ENCODE results near the gene PTPRT. TPM values are rescaled to one million over a fixed set of nuclear protein-coding genes. Genes with fewer than 3 reads are reported as not detected.

PTPRT gene
- total RNA-seq, 1 experiment from 2014 or later, result 0.13 TPM

- no CpG with 5 or more reads among the region's 7 CpGs for WGBS (ENCODE audit: extremely low coverage, insufficient read length, low lambda C conversion rate)
- Histone ChIP-seq H3K79me1 (ENCODE audit: insufficient read depth, low read depth, low read length, poor library complexity, severe bottlenecking) (no peaks in the 10 kb centered on the region), H3K9ac (ENCODE audit: extremely low read depth, insufficient read length, low read length) (no peak overlapping the region), H3K14ac (ENCODE audit: insufficient read depth, low read length) (no peak overlapping the region), H4K20me1 (ENCODE audit: control insufficient read depth, insufficient read depth, insufficient read length) (no peaks in the 10 kb centered on the region), H2BK120ac (ENCODE audit: low read depth, low read length, poor library complexity, severe bottlenecking) (no peak overlapping the region), H2AFZ (ENCODE audit: low read length) (no peak overlapping the region), H3K9me3 (ENCODE audit: control insufficient read depth, low read depth, low read length) (no peaks in the 10 kb centered on the region), H3K56ac (ENCODE audit: insufficient read length, low read depth, low read length) (no peak overlapping the region), H3K4me1 (ENCODE audit: insufficient read depth, low read length) (no peaks in the 10 kb centered on the region), H3K27me3 (ENCODE audit: insufficient read depth, low read length) (no peaks in the 10 kb centered on the region), H2BK20ac (ENCODE audit: low read depth, low read length, poor library complexity, severe bottlenecking) (no peak overlapping the region), H3K18ac (ENCODE audit: insufficient read length, low read depth, low read length) (no peak overlapping the region), H3K4ac (ENCODE audit: low read depth, low read length) (no peak overlapping the region), H2BK12ac (ENCODE audit: insufficient read length, low read depth, low read length) (no peak overlapping the region), H3K27ac (ENCODE audit: insufficient read length, low read depth, low read length) (no peak overlapping the region), H3K23me2 (ENCODE audit: insufficient read length, low read depth, low read length, poor library complexity, severe bottlenecking) (no peaks in the 10 kb centered on the region), H4K5ac (ENCODE audit: insufficient read length, low read depth, low read length) (no peak overlapping the region), H3T11ph (ENCODE audit: low read length) (no peak overlapping the region), H2AK5ac (ENCODE audit: insufficient read length, low read length) (no peak overlapping the region), H2BK5ac (ENCODE audit: insufficient read length, low read length) (no peak overlapping the region), H3K79me2 (ENCODE audit: insufficient read depth, low read length) (no peaks in the 10 kb centered on the region), H3K23ac (ENCODE audit: insufficient read length, low read depth, low read length) (no peak overlapping the region), H3K4me2 (ENCODE audit: insufficient read depth, insufficient read length, low read length) (no peak overlapping the region), H2BK15ac (ENCODE audit: low read depth, low read length) (no peak overlapping the region), H4K91ac (ENCODE audit: insufficient read length, low read depth, low read length) (no peak overlapping the region), H4K8ac (replicated peaks; ENCODE audit: insufficient read length, low read depth, low read length) (no peak overlapping the region)
- TF ChIP-seq CTCF (conservative IDR thresholded peaks at IDR 0.05), result no peak
- Mint-ChIP-seq H3K9me3 (no peaks in the 10 kb centered on the region), H3K36me3 (ENCODE audit: insufficient read depth in 1 of 3, low read depth in 3 of 3) (no peaks in the 10 kb centered on the region), H3K4me1 (peaks cover 3 to 4% of the 10 kb centered on the region in 2 experiments; a peak in 2 of 4 replicates), H3K27me3 (ENCODE audit: low read depth) (no peaks in the 10 kb centered on the region; the same call in none of the 2 replicates), H3K4me3 (no peak overlapping the region), H3K27ac (no peak overlapping the region; a peak in 1 of 7 replicates)
- no peak for DNase-seq
Observed at GRCh38 chr20:42475773-42476172, 713.9 kb downstream of the PTPRT start.
